Osteocyte (in vitro differentiated cells): ENCODE measurements around the gene PARD3B. TPM values are rescaled to one million over a fixed set of nuclear protein-coding genes. Genes with fewer than 3 reads are reported as not detected.
"Not testable (repeated sequence)": the region's sequence is repeated elsewhere in the genome, so short reads cannot be mapped to it uniquely, and the experiment has no call there.

Experiments used
- DNase-seq: peaks from one replicate; pipeline ENCODE4 v3.0.0; 2021; ENCODE audit warnings: mixed read lengths; ENCODE audit not compliant: unreplicated experiment; ENCODE audit errors: extremely low spot score
- H3K27ac Mint-ChIP-seq: one replicate; pipeline ENCODE4 v1.8.0; 2021; ENCODE audit warnings: mild to moderate bottlenecking, mixed read lengths; ENCODE audit not compliant: unreplicated experiment
- H3K27me3 Mint-ChIP-seq: one replicate; pipeline ENCODE4 v1.8.0; 2021; ENCODE audit warnings: mixed read lengths; ENCODE audit not compliant: unreplicated experiment
- H3K36me3 Mint-ChIP-seq: one replicate; pipeline ENCODE4 v1.8.0; 2021; ENCODE audit warnings: mixed read lengths; ENCODE audit not compliant: unreplicated experiment
- H3K4me1 Mint-ChIP-seq: one replicate; pipeline ENCODE4 v1.8.0; 2021; ENCODE audit warnings: mixed read lengths; ENCODE audit not compliant: unreplicated experiment
- H3K4me3 Mint-ChIP-seq: one replicate; pipeline ENCODE4 v1.8.0; 2021; ENCODE audit warnings: mild to moderate bottlenecking, moderate library complexity, mixed read lengths; ENCODE audit not compliant: unreplicated experiment
- H3K9me3 Mint-ChIP-seq: one replicate; pipeline ENCODE4 v1.8.0; 2021; ENCODE audit warnings: mixed read lengths; ENCODE audit not compliant: unreplicated experiment
- CTCF ChIP-seq: fragments of 200-600 bp; sonication (generic); IDR thresholded peaks from 2 replicates; pipeline ENCODE4 v1.5.0; 2021; ENCODE audit warnings: antibody characterized with exemption, mild to moderate bottlenecking, moderate library complexity
- total RNA-seq: library from RNA; stranded (reverse); gene quantifications from 2 replicates; pipeline ENCODE4 v1.2.1, GENCODE V29; 2021

PARD3B gene
- total RNA-seq, 1 donor from 2014 or later, result 26.7 TPM

- Mint-ChIP-seq H3K36me3 (peaks cover 10% of the 10 kb centered on the region), H3K9me3 (peaks cover 20% of the 10 kb centered on the region), H3K4me3 (no peak overlapping the region), H3K4me1 (peaks cover 3% of the 10 kb centered on the region), H3K27me3 (no peaks in the 10 kb centered on the region), H3K27ac (no peak overlapping the region)
- DNase-seq, result no peak
- TF ChIP-seq CTCF, result no peak
These were observed 12.3 kb downstream of the PARD3B start for GRCh38 chr2:204557604-204558003.

GRCh38 chr2:204559358-204559757, 14.1 kb downstream of the PARD3B start:
- H3K27ac Mint-ChIP-seq, H3K4me3 Mint-ChIP-seq, H3K4me1 Mint-ChIP-seq, DNase-seq, H3K27me3 Mint-ChIP-seq: not testable (repeated sequence)
- H3K9me3 Mint-ChIP-seq, result peaks cover 12% of the 10 kb centered on the region
- H3K36me3 Mint-ChIP-seq, result peaks cover 10% of the 10 kb centered on the region

DNA sequence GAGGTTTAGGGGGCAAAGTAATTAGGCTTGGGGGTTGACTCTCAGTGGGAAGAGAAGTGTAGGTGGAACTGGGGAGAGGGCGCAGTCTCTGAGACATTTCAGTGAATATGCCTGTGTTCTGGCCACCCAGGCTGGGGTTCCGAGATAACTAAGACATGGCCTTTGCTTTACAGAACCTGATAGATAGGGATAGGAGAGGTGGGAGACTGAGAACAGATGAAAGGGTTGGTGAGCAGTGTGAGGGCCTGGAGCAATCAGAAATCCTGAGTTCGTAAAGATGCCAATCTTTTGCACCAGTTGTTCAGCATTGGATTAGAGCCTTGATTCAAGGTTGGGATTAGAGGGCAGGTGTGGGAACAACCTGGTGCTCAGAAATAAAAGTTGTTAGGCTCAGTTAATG, 15.6 kb downstream of the PARD3B start:
- H3K27me3 Mint-ChIP-seq, result no peaks in the 10 kb centered on the region
- H3K27ac Mint-ChIP-seq, result no peak overlapping the region
- H3K9me3 Mint-ChIP-seq, result peaks cover 12% of the 10 kb centered on the region
- no peak overlapping the region for H3K4me3 Mint-ChIP-seq
- no peak for DNase-seq
- H3K4me1 Mint-ChIP-seq, result peaks cover 3% of the 10 kb centered on the region
- TF ChIP-seq CTCF, result no peak
- peaks cover 10% of the 10 kb centered on the region for H3K36me3 Mint-ChIP-seq

DNA sequence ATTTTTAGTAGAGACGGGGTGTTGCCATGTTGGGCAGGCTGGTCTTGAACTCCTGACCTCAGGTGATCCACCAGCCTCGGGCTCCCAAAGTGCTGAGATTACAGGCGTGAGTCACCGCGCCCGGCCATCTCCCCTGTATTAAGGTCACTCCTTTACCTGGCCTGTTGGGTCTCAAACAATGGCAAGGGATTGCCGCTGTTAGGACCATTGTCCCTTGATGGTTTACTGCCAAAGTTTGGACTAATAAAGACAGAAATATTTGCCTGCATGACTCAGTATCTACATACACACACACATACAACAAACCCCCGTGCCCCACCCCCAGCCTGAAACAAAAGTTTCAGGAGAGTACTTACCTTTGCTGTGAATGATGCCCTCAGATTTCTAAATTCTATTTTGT, 16.5 kb downstream of the PARD3B start:
- H3K27me3 Mint-ChIP-seq, result no peaks in the 10 kb centered on the region
- H3K4me1 Mint-ChIP-seq, result peaks cover 7% of the 10 kb centered on the region

DNA sequence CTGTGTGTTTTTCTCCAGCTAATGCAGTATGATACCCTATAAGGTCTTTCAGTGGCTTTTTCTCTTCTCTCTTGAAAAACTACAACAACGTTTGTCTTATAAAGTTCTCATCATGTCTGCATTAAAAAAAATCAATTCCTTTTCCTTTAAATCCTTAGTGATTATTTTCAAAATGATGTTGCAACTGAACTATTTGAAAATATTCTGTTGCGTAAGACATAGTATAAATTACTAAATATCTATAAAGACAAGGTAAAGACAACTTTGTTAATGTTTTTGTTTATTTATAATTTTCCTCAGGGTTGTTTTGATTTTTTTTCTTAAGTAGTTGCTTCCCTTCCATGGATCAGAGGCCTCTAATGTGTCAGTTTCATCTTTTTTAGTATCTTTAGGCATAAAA, 21.2 kb downstream of the PARD3B start:
- Mint-ChIP-seq H3K36me3 (no peaks in the 10 kb centered on the region), H3K27me3 (no peaks in the 10 kb centered on the region)

More for the DNA sequence above, 16.5 kb downstream of the PARD3B start:
- TF ChIP-seq CTCF, result no peak
- DNase-seq, result no peak
- no peak overlapping the region for H3K4me3 Mint-ChIP-seq
- peaks cover 12% of the 10 kb centered on the region for H3K9me3 Mint-ChIP-seq
- peaks cover 10% of the 10 kb centered on the region for H3K36me3 Mint-ChIP-seq
- H3K27ac Mint-ChIP-seq, result no peak overlapping the region

More for the DNA sequence above, 21.2 kb downstream of the PARD3B start:
- peaks cover 7% of the 10 kb centered on the region for H3K4me1 Mint-ChIP-seq
- no peak overlapping the region for H3K4me3 Mint-ChIP-seq
- no peak overlapping the region for H3K27ac Mint-ChIP-seq
- TF ChIP-seq CTCF, result no peak
- no peaks in the 10 kb centered on the region for H3K9me3 Mint-ChIP-seq
- DNase-seq, result no peak
